ENCODE data around the gene SIX4. TPM values are rescaled to one million over a fixed set of nuclear protein-coding genes. Genes with fewer than 3 reads are reported as not detected.

SIX4 gene
- total RNA-seq, 2 experiments from 2014 or later = not detected

GRCh38 chr14:60758885-60759284, 34.7 kb upstream of the SIX4 start:
- H3K27ac ChIP-seq (ENCODE audit: low read depth in 1 of 2, low read length in 2 of 2) = no peak overlapping the region
- Mint-ChIP-seq H3K4me1 (ENCODE audit: low read depth) (peaks cover 53% of the 10 kb centered on the region), H3K9me3 (no peaks in the 10 kb centered on the region), H3K36me3 (ENCODE audit: low read depth) (no peaks in the 10 kb centered on the region), H3K4me3 (no peak overlapping the region), H3K27me3 (peaks cover 6% of the 10 kb centered on the region), H3K27ac (no peak overlapping the region)
- POLR2A ChIA-PET = no interaction called here
- no peaks in the 10 kb centered on the region for H3K27me3 ChIP-seq (ENCODE audit: control insufficient read depth in 1 of 2, insufficient read depth in 2 of 2, low read length in 2 of 2)
- no peaks in the 10 kb centered on the region for H3K9me3 ChIP-seq (ENCODE audit: control insufficient read depth in 1 of 2, insufficient read depth in 1 of 2, low read length in 2 of 2)
- no peak for TF ChIP-seq CTCF (IDR thresholded peaks at IDR 0.05)
- H3K4me1 ChIP-seq (ENCODE audit: insufficient read depth, low read length) = peaks cover 10% of the 10 kb centered on the region
- no peak overlapping the region for H3K4me3 ChIP-seq (ENCODE audit: low read length)
- DNase-seq (no peak), ATAC-seq (ENCODE audit: poor library complexity) (no peak)
- H3K36me3 ChIP-seq (ENCODE audit: insufficient read depth, low read length) = no peaks in the 10 kb centered on the region
- intact Hi-C loops (cut with DNase I, micrococcal nuclease) = no loop called here
- CTCF ChIA-PET = no interaction called here

- ChIA-PET CTCF (no interaction called here), POLR2A (interaction anchor here (0.6 kb wide), 1 partner anchor 185 kb away, joined by 3 read pairs; no protein-coding TSS in a partner anchor)
- Mint-ChIP-seq H3K4me1 (ENCODE audit: low read depth) (peaks cover 64% of the 10 kb centered on the region), H3K36me3 (ENCODE audit: low read depth) (no peaks in the 10 kb centered on the region), H3K27me3 (peaks cover 12% of the 10 kb centered on the region), H3K27ac (no peak overlapping the region), H3K4me3 (no peak overlapping the region), H3K9me3 (no peaks in the 10 kb centered on the region)
- Histone ChIP-seq H3K4me3 (ENCODE audit: low read length) (no peak overlapping the region), H3K36me3 (ENCODE audit: insufficient read depth, low read length) (no peaks in the 10 kb centered on the region), H3K27ac (ENCODE audit: low read depth in 1 of 2, low read length in 2 of 2) (no peak overlapping the region), H3K9me3 (ENCODE audit: control insufficient read depth in 1 of 2, insufficient read depth in 1 of 2, low read length in 2 of 2) (no peaks in the 10 kb centered on the region), H3K27me3 (ENCODE audit: control insufficient read depth in 1 of 2, insufficient read depth in 2 of 2, low read length in 2 of 2) (no peaks in the 10 kb centered on the region), H3K4me1 (ENCODE audit: insufficient read depth, low read length) (peaks cover 19% of the 10 kb centered on the region)
- no peak for TF ChIP-seq CTCF (IDR thresholded peaks at IDR 0.05)
- no peak for ATAC-seq (ENCODE audit: poor library complexity)
- intact Hi-C loops (cut with DNase I, micrococcal nuclease) = no loop called here
- no peak for DNase-seq
These were observed 33.4 kb upstream of the SIX4 start for GRCh38 chr14:60757567-60758002.

GRCh38 chr14:60756847-60757246, 32.7 kb upstream of the SIX4 start:
- ATAC-seq (ENCODE audit: poor library complexity) (no peak), DNase-seq (no peak)
- H3K4me1 ChIP-seq (ENCODE audit: insufficient read depth, low read length) = peaks cover 19% of the 10 kb centered on the region
- Mint-ChIP-seq H3K4me1 (ENCODE audit: low read depth) (peaks cover 59% of the 10 kb centered on the region), H3K27me3 (peaks cover 12% of the 10 kb centered on the region), H3K4me3 (no peak overlapping the region), H3K36me3 (ENCODE audit: low read depth) (no peaks in the 10 kb centered on the region), H3K9me3 (no peaks in the 10 kb centered on the region), H3K27ac (no peak overlapping the region)
- H3K36me3 ChIP-seq (ENCODE audit: insufficient read depth, low read length) = no peaks in the 10 kb centered on the region
- intact Hi-C loops (cut with DNase I, micrococcal nuclease) = no loop called here
- POLR2A ChIA-PET = interaction anchor here (0.6 kb wide), 1 partner anchor 186 kb away, joined by 3 read pairs; no protein-coding TSS in a partner anchor
- no peaks in the 10 kb centered on the region for H3K27me3 ChIP-seq (ENCODE audit: control insufficient read depth in 1 of 2, insufficient read depth in 2 of 2, low read length in 2 of 2)
- TF ChIP-seq CTCF (IDR thresholded peaks at IDR 0.05) = no peak
- CTCF ChIA-PET = interaction anchor here (1.2 kb wide), 1 partner anchor 28 kb away, joined by 3 read pairs; no protein-coding TSS in a partner anchor
- H3K4me3 ChIP-seq (ENCODE audit: low read length) = no peak overlapping the region
- no peak overlapping the region for H3K27ac ChIP-seq (ENCODE audit: low read depth in 1 of 2, low read length in 2 of 2)
- H3K9me3 ChIP-seq (ENCODE audit: control insufficient read depth in 1 of 2, insufficient read depth in 1 of 2, low read length in 2 of 2) = no peaks in the 10 kb centered on the region

Measured in CD4-positive, alpha-beta T cell (primary cell).